Measurements from ENCODE around the gene ARHGAP24.

DNA sequence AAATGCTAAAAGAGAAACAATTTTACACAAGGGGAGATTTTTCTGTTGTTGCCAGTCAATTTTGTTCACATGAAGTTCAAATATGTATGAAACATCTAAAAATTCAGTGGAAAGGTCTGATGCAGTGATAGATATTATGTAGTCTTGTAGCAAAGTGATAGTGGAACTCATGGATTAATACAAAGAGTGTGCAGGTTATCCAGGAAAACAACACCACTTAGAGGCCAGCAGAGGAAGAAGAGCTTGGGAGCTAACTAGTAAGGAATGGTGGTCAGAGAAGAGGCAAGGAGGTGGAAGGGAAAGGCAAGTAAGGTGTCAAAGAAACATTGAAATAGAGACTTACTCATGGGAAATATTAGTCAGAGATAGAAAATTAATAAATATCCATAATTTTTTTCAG lies 489.3 kb downstream of the ARHGAP24 start:
- TF ChIP-seq, protein P1, sequence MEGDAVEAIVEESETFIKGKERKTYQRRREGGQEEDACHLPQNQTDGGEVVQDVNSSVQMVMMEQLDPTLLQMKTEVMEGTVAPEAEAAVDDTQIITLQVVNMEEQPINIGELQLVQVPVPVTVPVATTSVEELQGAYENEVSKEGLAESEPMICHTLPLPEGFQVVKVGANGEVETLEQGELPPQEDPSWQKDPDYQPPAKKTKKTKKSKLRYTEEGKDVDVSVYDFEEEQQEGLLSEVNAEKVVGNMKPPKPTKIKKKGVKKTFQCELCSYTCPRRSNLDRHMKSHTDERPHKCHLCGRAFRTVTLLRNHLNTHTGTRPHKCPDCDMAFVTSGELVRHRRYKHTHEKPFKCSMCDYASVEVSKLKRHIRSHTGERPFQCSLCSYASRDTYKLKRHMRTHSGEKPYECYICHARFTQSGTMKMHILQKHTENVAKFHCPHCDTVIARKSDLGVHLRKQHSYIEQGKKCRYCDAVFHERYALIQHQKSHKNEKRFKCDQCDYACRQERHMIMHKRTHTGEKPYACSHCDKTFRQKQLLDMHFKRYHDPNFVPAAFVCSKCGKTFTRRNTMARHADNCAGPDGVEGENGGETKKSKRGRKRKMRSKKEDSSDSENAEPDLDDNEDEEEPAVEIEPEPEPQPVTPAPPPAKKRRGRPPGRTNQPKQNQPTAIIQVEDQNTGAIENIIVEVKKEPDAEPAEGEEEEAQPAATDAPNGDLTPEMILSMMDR (conservative IDR thresholded peaks at IDR 0.05 in 1 of 2, IDR thresholded peaks at IDR 0.05 in 1 of 2; ENCODE audit: low read depth in 1 of 2, low read length in 2 of 2) = peak in 1 of 2 donors; percentile 20
- no peak for TF ChIP-seq EZH2 (IDR thresholded peaks at IDR 0.05; ENCODE audit: low read length, missing control alignments)
